HG03354 (cell line): ENCODE measurements around the gene CAST.
"Not testable (repeated sequence)": the region's sequence is repeated elsewhere in the genome, so short reads cannot be mapped to it uniquely, and the experiment has no call there.

Experiments used
- ATAC-seq: cut with Tn5 transposase; IDR thresholded peaks from one replicate; pipeline ENCODE4 v1.9.1; 2021; ENCODE audit warnings: mild to moderate bottlenecking; ENCODE audit not compliant: unreplicated experiment, poor library complexity, severe bottlenecking

The CAST gene

GRCh38 chr5:96661855-96662724, at the start of gene CAST:
Gene CAST, plus strand, starts transcription at chr5:96662376. Its CDS starts 47 bp downstream, at chr5:96662423.
- peak; percentile 63 for ATAC-seq

GRCh38 chr5:96614110-96614691, 48.0 kb upstream of the CAST start:
- ATAC-seq: no peak

GRCh38 chr5:96615223-96615622, 47.0 kb upstream of the CAST start:
- no peak for ATAC-seq

- no peak for ATAC-seq
Measured at GRCh38 chr5:96616801-96617200, 45.4 kb upstream of the CAST start.

GRCh38 chr5:96618311-96619016, 43.7 kb upstream of the CAST start:
- not testable (repeated sequence) for ATAC-seq

- ATAC-seq: no peak
Measured at GRCh38 chr5:96619946-96620345, 42.2 kb upstream of the CAST start.

GRCh38 chr5:96624596-96624995, 37.6 kb upstream of the CAST start:
- ATAC-seq: no peak

GRCh38 chr5:96625365-96625764, 36.8 kb upstream of the CAST start:
- no peak for ATAC-seq

- no peak for ATAC-seq
Measured at GRCh38 chr5:96626956-96627355, 35.2 kb upstream of the CAST start.

- no peak for ATAC-seq
Measured at GRCh38 chr5:96627792-96628398, 34.3 kb upstream of the CAST start.

- ATAC-seq: no peak
Measured at GRCh38 chr5:96628406-96628805, 33.8 kb upstream of the CAST start.

- no peak for ATAC-seq
Measured at GRCh38 chr5:96629774-96630173, 32.4 kb upstream of the CAST start.

- ATAC-seq: no peak
Measured at GRCh38 chr5:96633820-96634219, 28.4 kb upstream of the CAST start.

- ATAC-seq: no peak
Measured at GRCh38 chr5:96634881-96635280, 27.3 kb upstream of the CAST start.

GRCh38 chr5:96636046-96636445, 26.1 kb upstream of the CAST start:
- ATAC-seq: no peak

- ATAC-seq: no peak
Measured at GRCh38 chr5:96636594-96636993, 25.6 kb upstream of the CAST start.

- ATAC-seq: no peak
Measured at GRCh38 chr5:96637196-96637595, 25.0 kb upstream of the CAST start.

- ATAC-seq: no peak
Measured at GRCh38 chr5:96638561-96638960, 23.6 kb upstream of the CAST start.

- no peak for ATAC-seq
Measured at GRCh38 chr5:96640696-96641095, 21.5 kb upstream of the CAST start.
